SK-N-SH (cell line): Measurements from ENCODE around the gene ZNF705A. TPM values are rescaled to one million over a fixed set of nuclear protein-coding genes. Genes with fewer than 3 reads are reported as not detected.

ENCODE experiments used
- CTCF ChIA-PET: fragments of 300-600, 350-600 bp; formaldehyde crosslinking; extraction: SDS; loops from one replicate; lab custom pipeline; 2021; lab: Yijun Ruan, JAX
- POLR2A ChIA-PET: fragments of 350-600 bp; sonication (Branson Sonifier 250); formaldehyde crosslinking; extraction: SDS; loops from one replicate; lab custom pipeline; 2020; ENCODE audit warnings: antibody characterized with exemption, inconsistent platforms; lab: Yijun Ruan, JAX
- DNase-seq: peaks from one replicate; pipeline ENCODE4 v3.0.0; 2012
- H2AFZ ChIP-seq: fragments of 200-600 bp; sonication (generic); 2 replicates; pipeline ENCODE4 v1.8.1; 2016; ENCODE audit warnings: antibody characterized with exemption, mild to moderate bottlenecking, low read depth
- H3F3A ChIP-seq: fragments of 200-600 bp; sonication (generic); replicated peaks from 2 replicates; pipeline ENCODE3; 2016; ENCODE audit warnings: antibody characterized with exemption, mild to moderate bottlenecking; ENCODE audit not compliant: insufficient read depth
- H3K27ac ChIP-seq, 2 experiments: fragments of 200-500 bp in 1 of 2; fragments of 200-600 bp in 1 of 2; sonication (Bioruptor generic) in 1 of 2; sonication (generic), shearing (Covaris generic) in 1 of 2; 2 replicates each; pipeline versions ENCODE4 v1.5.1 to v1.6.1; 2014 to 2016; ENCODE audit warnings: low read depth in 2 of 2, inconsistent platforms in 1 of 2, low read length in 1 of 2, mild to moderate bottlenecking in 1 of 2, mixed read lengths in 1 of 2
- H3K27me3 ChIP-seq: fragments of 200-600 bp; sonication (generic), shearing (Covaris generic); 2 replicates; pipeline ENCODE4 v1.6.1; 2016; ENCODE audit warnings: mixed run types; ENCODE audit not compliant: insufficient read depth
- H3K36me3 ChIP-seq, 2 experiments: fragments of 200-500 bp in 1 of 2; fragments of 200-600 bp in 1 of 2; sonication (Bioruptor generic) in 1 of 2; sonication (generic) in 1 of 2; replicated peaks in 1 of 2; 2 replicates each; pipeline versions ENCODE3 to v1.5.1; 2014 to 2016; ENCODE audit warnings: low read length in 1 of 2, mild to moderate bottlenecking in 1 of 2; ENCODE audit not compliant: insufficient read depth in 2 of 2, control insufficient read depth in 1 of 2
- H3K4me1 ChIP-seq, 2 experiments: fragments of 200-500 bp in 1 of 2; fragments of 200-600 bp in 1 of 2; sonication (Bioruptor generic) in 1 of 2; sonication (generic), shearing (Covaris generic) in 1 of 2; 2 replicates each; pipeline versions ENCODE4 v1.5.1 to v1.6.1; 2014 to 2016; ENCODE audit warnings: low read depth in 1 of 2, low read length in 1 of 2, mixed run types in 1 of 2; ENCODE audit not compliant: insufficient read depth in 2 of 2, control insufficient read depth in 1 of 2
- H3K4me2 ChIP-seq: fragments of 200-600 bp; sonication (generic), shearing (Covaris generic); 2 replicates; pipeline ENCODE4 v1.6.1; 2017; ENCODE audit warnings: mixed run types
- H3K4me3 ChIP-seq, 2 experiments: fragments of 200-500 bp in 1 of 2; fragments of 200-600 bp in 1 of 2; sonication (Bioruptor generic) in 1 of 2; sonication (generic), shearing (Covaris generic) in 1 of 2; 2 replicates each; pipeline versions ENCODE4 v1.5.1 to v1.8.1; 2014 to 2016; ENCODE audit warnings: low read depth in 2 of 2, inconsistent platforms in 1 of 2, low read length in 1 of 2, mild to moderate bottlenecking in 1 of 2, mixed read lengths in 1 of 2, moderate library complexity in 1 of 2
- H3K79me2 ChIP-seq: fragments of 200-600 bp; sonication (generic); 2 replicates; pipeline ENCODE4 v1.8.1; 2017; ENCODE audit warnings: mild to moderate bottlenecking; ENCODE audit not compliant: insufficient read depth
- H3K9ac ChIP-seq: fragments of 200-600 bp; sonication (generic); 2 replicates; pipeline ENCODE4 v1.6.1; 2017; ENCODE audit warnings: mixed run types
- H3K9me2 ChIP-seq: fragments of 200-600 bp; sonication (generic); 2 replicates; pipeline ENCODE4 v1.6.1; 2017; ENCODE audit warnings: mixed run types
- H3K9me3 ChIP-seq: fragments of 200-600 bp; sonication (generic); 2 replicates; pipeline ENCODE4 v1.6.1; 2017; ENCODE audit warnings: mixed run types, mild to moderate bottlenecking, moderate library complexity
- H4K20me1 ChIP-seq: fragments of 200-600 bp; sonication (generic); 2 replicates; pipeline ENCODE4 v1.6.1; 2017; ENCODE audit warnings: mild to moderate bottlenecking, mixed run types; ENCODE audit not compliant: insufficient read depth
- EP300 ChIP-seq, 2 experiments: IDR thresholded peaks; 2 replicates each; pipeline versions ENCODE4 v1.4.0 to v1.6.1; 2012; ENCODE audit warnings: borderline replicate concordance in 1 of 2, low read depth in 1 of 2, low read length in 1 of 2
- FOSL2 ChIP-seq: IDR thresholded peaks from 2 replicates; pipeline ENCODE4 v1.4.0; 2012; ENCODE audit warnings: low read depth, mild to moderate bottlenecking, moderate library complexity, borderline replicate concordance
- FOXJ3 ChIP-seq: sonication (generic); formaldehyde crosslinking; IDR thresholded peaks from 2 replicates; pipeline ENCODE4 v1.5.1; 2020; ENCODE audit warnings: mild to moderate bottlenecking, missing genetic modification reagents
- FOXM1 ChIP-seq: IDR thresholded peaks from 2 replicates; pipeline ENCODE4 v1.4.0; 2012; ENCODE audit warnings: low read depth, mild to moderate bottlenecking
- GATA2 ChIP-seq: sonication (generic); formaldehyde crosslinking; IDR thresholded peaks from 2 replicates; pipeline ENCODE4 v1.5.0; 2020; ENCODE audit warnings: mild to moderate bottlenecking, missing genetic modification reagents
- MEF2A ChIP-seq: IDR thresholded peaks from 2 replicates; pipeline ENCODE4 v1.4.0; 2012; ENCODE audit warnings: low read depth, borderline replicate concordance
- MXI1 ChIP-seq: IDR thresholded peaks from 2 replicates; pipeline ENCODE4 v1.6.1; 2012; ENCODE audit warnings: mild to moderate bottlenecking, low read depth, low read length, improper control_type of control experiment
- POLR2AphosphoS5 ChIP-seq: IDR thresholded peaks from 2 replicates; pipeline ENCODE4 v1.6.1; 2012; ENCODE audit warnings: low read depth, low read length
- RXRA ChIP-seq: IDR thresholded peaks from 2 replicates; pipeline ENCODE4 v1.4.0; 2012; ENCODE audit warnings: low read depth, mild to moderate bottlenecking, borderline replicate concordance
- SMC3 ChIP-seq: IDR thresholded peaks from 2 replicates; pipeline ENCODE4 v1.6.1; 2012; ENCODE audit warnings: low read depth, low read length, improper control_type of control experiment
- TAF1 ChIP-seq: IDR thresholded peaks from 2 replicates; pipeline ENCODE4 v1.6.1; 2012; ENCODE audit warnings: low read depth, mild to moderate bottlenecking, low read length, moderate library complexity, borderline replicate concordance
- TCF12 ChIP-seq: IDR thresholded peaks from 2 replicates; pipeline ENCODE4 v1.4.0; 2012
- YY1 ChIP-seq: IDR thresholded peaks from 2 replicates; pipeline ENCODE4 v1.4.0; 2012; ENCODE audit warnings: low read depth, mild to moderate bottlenecking
- WGBS: methylation state at CpG from one replicate; pipeline ENCODE4 v1.1.6; 2017; ENCODE audit warnings: low lambda C conversion rate; 5-methylcytosine and 5-hydroxymethylcytosine counted together
- polyA plus RNA-seq, 3 experiments: library from polyadenylated mRNA; depleted of rRNA; stranded (reverse); fragments of >200 nt; gene quantifications; 2 replicates each; pipeline ENCODE4 v1.2.3, GENCODE V29; 2012
- TF ChIP-seq, protein P1 (sequence below): IDR thresholded peaks from 2 replicates; pipeline ENCODE4 v1.6.1; 2012; ENCODE audit warnings: mild to moderate bottlenecking, low read depth, low read length, moderate library complexity
- TF ChIP-seq, protein P2 (sequence below): fragments of 150-350 bp; IDR thresholded peaks from 2 replicates; pipeline ENCODE4 v1.6.1; 2017; ENCODE audit warnings: antibody characterized with exemption, low read length, low read depth, borderline replicate concordance
- TF ChIP-seq, protein P3 (sequence below): IDR thresholded peaks from 2 replicates; pipeline ENCODE4 v1.4.0; 2012; ENCODE audit warnings: low read depth, borderline replicate concordance
- TF ChIP-seq, protein P4 (sequence below): IDR thresholded peaks from 2 replicates; pipeline ENCODE4; 2012
- TF ChIP-seq, protein P5 (sequence below): fragments of 200-600 bp; sonication (generic); IDR thresholded peaks from 2 replicates; pipeline ENCODE4 v1.6.1; 2017; ENCODE audit warnings: antibody characterized with exemption, mild to moderate bottlenecking, moderate library complexity
- TF ChIP-seq, protein P6 (sequence below): IDR thresholded peaks from 2 replicates; pipeline ENCODE4 v1.4.0; 2012; ENCODE audit warnings: low read depth

Gene ZNF705A
- polyA plus RNA-seq, 1 of the 3 experiments (the other 2 are of a cell fraction) = not detected

DNA sequence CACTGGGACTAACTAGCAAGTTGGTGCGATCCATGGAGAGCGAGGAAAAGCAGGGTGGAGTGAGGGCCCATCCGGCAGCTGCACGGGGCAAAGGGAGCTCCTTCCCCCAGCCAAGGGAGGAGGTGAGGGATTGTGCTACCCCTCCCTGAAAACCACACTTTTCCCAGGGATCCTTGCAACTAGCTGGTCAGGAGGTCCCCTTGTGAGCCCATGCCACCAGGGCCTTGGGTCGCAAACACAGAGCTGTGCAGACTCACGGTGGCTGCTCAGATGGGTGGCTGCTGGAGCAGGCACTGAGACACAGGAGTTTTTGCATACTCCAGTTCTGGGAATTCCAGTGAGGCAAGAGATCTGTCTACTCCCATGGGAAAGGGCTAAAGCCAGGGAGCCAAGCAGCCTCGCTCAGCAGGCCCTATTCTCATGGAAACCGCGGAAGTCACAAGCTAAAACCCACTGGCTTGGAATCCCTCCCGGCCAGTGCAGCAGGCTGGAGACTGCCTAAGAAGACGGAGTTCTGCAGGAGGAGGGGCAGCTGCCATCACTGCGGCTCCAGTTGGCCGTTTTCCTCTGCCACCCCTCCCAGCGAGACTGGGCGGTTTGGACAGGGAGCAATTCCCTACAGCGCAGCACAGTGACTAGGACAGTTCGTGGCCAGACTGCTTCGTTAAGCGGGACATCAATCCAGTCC is 10.9 kb upstream of the ZNF705A start:
- TF ChIP-seq MXI1 = no peak
- TF ChIP-seq RXRA = no peak
- TF ChIP-seq, protein P1, sequence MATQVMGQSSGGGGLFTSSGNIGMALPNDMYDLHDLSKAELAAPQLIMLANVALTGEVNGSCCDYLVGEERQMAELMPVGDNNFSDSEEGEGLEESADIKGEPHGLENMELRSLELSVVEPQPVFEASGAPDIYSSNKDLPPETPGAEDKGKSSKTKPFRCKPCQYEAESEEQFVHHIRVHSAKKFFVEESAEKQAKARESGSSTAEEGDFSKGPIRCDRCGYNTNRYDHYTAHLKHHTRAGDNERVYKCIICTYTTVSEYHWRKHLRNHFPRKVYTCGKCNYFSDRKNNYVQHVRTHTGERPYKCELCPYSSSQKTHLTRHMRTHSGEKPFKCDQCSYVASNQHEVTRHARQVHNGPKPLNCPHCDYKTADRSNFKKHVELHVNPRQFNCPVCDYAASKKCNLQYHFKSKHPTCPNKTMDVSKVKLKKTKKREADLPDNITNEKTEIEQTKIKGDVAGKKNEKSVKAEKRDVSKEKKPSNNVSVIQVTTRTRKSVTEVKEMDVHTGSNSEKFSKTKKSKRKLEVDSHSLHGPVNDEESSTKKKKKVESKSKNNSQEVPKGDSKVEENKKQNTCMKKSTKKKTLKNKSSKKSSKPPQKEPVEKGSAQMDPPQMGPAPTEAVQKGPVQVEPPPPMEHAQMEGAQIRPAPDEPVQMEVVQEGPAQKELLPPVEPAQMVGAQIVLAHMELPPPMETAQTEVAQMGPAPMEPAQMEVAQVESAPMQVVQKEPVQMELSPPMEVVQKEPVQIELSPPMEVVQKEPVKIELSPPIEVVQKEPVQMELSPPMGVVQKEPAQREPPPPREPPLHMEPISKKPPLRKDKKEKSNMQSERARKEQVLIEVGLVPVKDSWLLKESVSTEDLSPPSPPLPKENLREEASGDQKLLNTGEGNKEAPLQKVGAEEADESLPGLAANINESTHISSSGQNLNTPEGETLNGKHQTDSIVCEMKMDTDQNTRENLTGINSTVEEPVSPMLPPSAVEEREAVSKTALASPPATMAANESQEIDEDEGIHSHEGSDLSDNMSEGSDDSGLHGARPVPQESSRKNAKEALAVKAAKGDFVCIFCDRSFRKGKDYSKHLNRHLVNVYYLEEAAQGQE = no peak
- TF ChIP-seq, protein P2, sequence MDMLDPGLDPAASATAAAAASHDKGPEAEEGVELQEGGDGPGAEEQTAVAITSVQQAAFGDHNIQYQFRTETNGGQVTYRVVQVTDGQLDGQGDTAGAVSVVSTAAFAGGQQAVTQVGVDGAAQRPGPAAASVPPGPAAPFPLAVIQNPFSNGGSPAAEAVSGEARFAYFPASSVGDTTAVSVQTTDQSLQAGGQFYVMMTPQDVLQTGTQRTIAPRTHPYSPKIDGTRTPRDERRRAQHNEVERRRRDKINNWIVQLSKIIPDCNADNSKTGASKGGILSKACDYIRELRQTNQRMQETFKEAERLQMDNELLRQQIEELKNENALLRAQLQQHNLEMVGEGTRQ = no peak
- TF ChIP-seq, protein P3, sequence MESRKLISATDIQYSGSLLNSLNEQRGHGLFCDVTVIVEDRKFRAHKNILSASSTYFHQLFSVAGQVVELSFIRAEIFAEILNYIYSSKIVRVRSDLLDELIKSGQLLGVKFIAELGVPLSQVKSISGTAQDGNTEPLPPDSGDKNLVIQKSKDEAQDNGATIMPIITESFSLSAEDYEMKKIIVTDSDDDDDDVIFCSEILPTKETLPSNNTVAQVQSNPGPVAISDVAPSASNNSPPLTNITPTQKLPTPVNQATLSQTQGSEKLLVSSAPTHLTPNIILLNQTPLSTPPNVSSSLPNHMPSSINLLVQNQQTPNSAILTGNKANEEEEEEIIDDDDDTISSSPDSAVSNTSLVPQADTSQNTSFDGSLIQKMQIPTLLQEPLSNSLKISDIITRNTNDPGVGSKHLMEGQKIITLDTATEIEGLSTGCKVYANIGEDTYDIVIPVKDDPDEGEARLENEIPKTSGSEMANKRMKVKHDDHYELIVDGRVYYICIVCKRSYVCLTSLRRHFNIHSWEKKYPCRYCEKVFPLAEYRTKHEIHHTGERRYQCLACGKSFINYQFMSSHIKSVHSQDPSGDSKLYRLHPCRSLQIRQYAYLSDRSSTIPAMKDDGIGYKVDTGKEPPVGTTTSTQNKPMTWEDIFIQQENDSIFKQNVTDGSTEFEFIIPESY = no peak
- no peak for TF ChIP-seq SMC3
- TF ChIP-seq YY1 = no peak
- TF ChIP-seq FOXM1 = no peak
- TF ChIP-seq TAF1 = no peak
- no peak for TF ChIP-seq MEF2A
- TF ChIP-seq, protein P4, sequence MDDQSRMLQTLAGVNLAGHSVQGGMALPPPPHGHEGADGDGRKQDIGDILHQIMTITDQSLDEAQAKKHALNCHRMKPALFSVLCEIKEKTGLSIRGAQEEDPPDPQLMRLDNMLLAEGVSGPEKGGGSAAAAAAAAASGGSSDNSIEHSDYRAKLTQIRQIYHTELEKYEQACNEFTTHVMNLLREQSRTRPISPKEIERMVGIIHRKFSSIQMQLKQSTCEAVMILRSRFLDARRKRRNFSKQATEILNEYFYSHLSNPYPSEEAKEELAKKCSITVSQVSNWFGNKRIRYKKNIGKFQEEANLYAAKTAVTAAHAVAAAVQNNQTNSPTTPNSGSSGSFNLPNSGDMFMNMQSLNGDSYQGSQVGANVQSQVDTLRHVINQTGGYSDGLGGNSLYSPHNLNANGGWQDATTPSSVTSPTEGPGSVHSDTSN = no peak
- no peak for TF ChIP-seq FOXJ3 (CRISPR knock-in tag)
- TF ChIP-seq FOSL2 = no peak
- no peak for TF ChIP-seq TCF12
- no peak for TF ChIP-seq GATA2
- TF ChIP-seq, protein P5, sequence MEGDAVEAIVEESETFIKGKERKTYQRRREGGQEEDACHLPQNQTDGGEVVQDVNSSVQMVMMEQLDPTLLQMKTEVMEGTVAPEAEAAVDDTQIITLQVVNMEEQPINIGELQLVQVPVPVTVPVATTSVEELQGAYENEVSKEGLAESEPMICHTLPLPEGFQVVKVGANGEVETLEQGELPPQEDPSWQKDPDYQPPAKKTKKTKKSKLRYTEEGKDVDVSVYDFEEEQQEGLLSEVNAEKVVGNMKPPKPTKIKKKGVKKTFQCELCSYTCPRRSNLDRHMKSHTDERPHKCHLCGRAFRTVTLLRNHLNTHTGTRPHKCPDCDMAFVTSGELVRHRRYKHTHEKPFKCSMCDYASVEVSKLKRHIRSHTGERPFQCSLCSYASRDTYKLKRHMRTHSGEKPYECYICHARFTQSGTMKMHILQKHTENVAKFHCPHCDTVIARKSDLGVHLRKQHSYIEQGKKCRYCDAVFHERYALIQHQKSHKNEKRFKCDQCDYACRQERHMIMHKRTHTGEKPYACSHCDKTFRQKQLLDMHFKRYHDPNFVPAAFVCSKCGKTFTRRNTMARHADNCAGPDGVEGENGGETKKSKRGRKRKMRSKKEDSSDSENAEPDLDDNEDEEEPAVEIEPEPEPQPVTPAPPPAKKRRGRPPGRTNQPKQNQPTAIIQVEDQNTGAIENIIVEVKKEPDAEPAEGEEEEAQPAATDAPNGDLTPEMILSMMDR = no peak
- TF ChIP-seq, protein P6, sequence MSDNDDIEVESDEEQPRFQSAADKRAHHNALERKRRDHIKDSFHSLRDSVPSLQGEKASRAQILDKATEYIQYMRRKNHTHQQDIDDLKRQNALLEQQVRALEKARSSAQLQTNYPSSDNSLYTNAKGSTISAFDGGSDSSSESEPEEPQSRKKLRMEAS = no peak
- TF ChIP-seq POLR2AphosphoS5 = no peak
- TF ChIP-seq EP300 (IDR thresholded peaks at IDR 0.05; ENCODE audit: borderline replicate concordance in 1 of 2, low read depth in 1 of 2, low read length in 1 of 2) = no peak
- Histone ChIP-seq H4K20me1 (no peaks in the 10 kb centered on the region), H3K36me3 (peaks cover 0 to 3% of the 10 kb centered on the region in 2 experiments), H3K9me3 (0 out of 2 replicates have a peak, but pooled peaks cover 4% of the 10 kb centered on the region), H3K9me2 (no peaks in the 10 kb centered on the region), H3K4me1 (no peaks in the 10 kb centered on the region), H3K4me2 (no peak overlapping the region), H3K27me3 (no peaks in the 10 kb centered on the region), H2AFZ (0 out of 2 replicates have a peak overlapping the region, but pooled peaks have one; percentile 16), H3K4me3 (no peak overlapping the region), H3K9ac (no peak overlapping the region), H3F3A (no peaks in the 10 kb centered on the region), H3K27ac (no peak overlapping the region), H3K79me2 (no peaks in the 10 kb centered on the region)
- CTCF ChIA-PET = no interaction called here
- DNase-seq = no peak
- POLR2A ChIA-PET = no interaction called here
- 78% methylated on average over 6 of the region's 19 CpGs for WGBS
